WTC11 (cell line): ENCODE results near the gene SPRR2F. TPM values are rescaled to one million over a fixed set of nuclear protein-coding genes. Genes with fewer than 3 reads are reported as not detected.

Experiments used
- ATAC-seq: fragments of 200-7000 bp; cut with Tn5 transposase; 2 replicates; pipeline ENCODE4 v1.10.0; 2021; ENCODE audit warnings: mild to moderate bottlenecking, moderate library complexity
- CTCF ChIA-PET: fragments of 300-600 bp; sonication (Branson Sonifier 250); formaldehyde crosslinking; loops from one replicate; lab custom pipeline; 2021; ENCODE audit warnings: antibody characterized with exemption; lab: Charles Lee
- POLR2A ChIA-PET: fragments of 350-600 bp; sonication (Branson Sonifier 250); formaldehyde crosslinking; loops from one replicate; lab custom pipeline; 2021; ENCODE audit warnings: antibody characterized with exemption; lab: Charles Lee
- DNase-seq: peaks from one replicate; pipeline ENCODE4 v3.0.0; 2021; ENCODE audit warnings: low spot score
- H3K27ac Mint-ChIP-seq: 2 replicates; pipeline ENCODE4 v1.8.0; 2021; ENCODE audit warnings: mixed read lengths
- H3K27me3 Mint-ChIP-seq: 2 replicates; pipeline ENCODE4 v1.8.0; 2021; ENCODE audit warnings: low read depth, mild to moderate bottlenecking, moderate library complexity, mixed read lengths
- H3K36me3 Mint-ChIP-seq: 2 replicates; pipeline ENCODE4 v1.8.0; 2021; ENCODE audit warnings: mixed read lengths
- H3K4me1 Mint-ChIP-seq: 2 replicates; pipeline ENCODE4 v1.8.0; 2022; ENCODE audit warnings: mixed read lengths
- H3K4me3 Mint-ChIP-seq: 2 replicates; pipeline ENCODE4 v1.8.0; 2021; ENCODE audit warnings: mild to moderate bottlenecking, moderate library complexity, mixed read lengths
- H3K9me3 Mint-ChIP-seq: 2 replicates; pipeline ENCODE4 v1.8.0; 2021; ENCODE audit warnings: mixed read lengths
- ATF1 ChIP-seq: sonication (generic); formaldehyde crosslinking; IDR thresholded peaks from 2 replicates; pipeline ENCODE4 v1.8.1; 2023; ENCODE audit warnings: mild to moderate bottlenecking, moderate library complexity, missing genetic modification reagents
- ATF2 ChIP-seq: sonication (generic); formaldehyde crosslinking; IDR thresholded peaks from 2 replicates; pipeline ENCODE4 v1.8.1; 2022; ENCODE audit warnings: low read depth, missing genetic modification reagents, borderline replicate concordance
- ATF3 ChIP-seq: sonication (generic); formaldehyde crosslinking; conservative IDR thresholded peaks from 2 replicates; pipeline ENCODE4 v1.8.1; 2022; ENCODE audit warnings: mild to moderate bottlenecking, missing genetic modification reagents
- E2F1 ChIP-seq: sonication (generic); formaldehyde crosslinking; IDR thresholded peaks from 2 replicates; pipeline ENCODE4 v1.8.0; 2022; ENCODE audit warnings: mild to moderate bottlenecking, missing genetic modification reagents
- EMX1 ChIP-seq: fragments of 250-450 bp; sonication (Bioruptor Pico); IDR thresholded peaks from 2 replicates; pipeline ENCODE4 v1.8.0; 2021; ENCODE audit warnings: mild to moderate bottlenecking
- ESRRA ChIP-seq: sonication (generic); formaldehyde crosslinking; IDR thresholded peaks from 2 replicates; pipeline ENCODE4 v1.8.1; 2022; ENCODE audit warnings: mild to moderate bottlenecking, missing genetic modification reagents, borderline replicate concordance
- FOXK1 ChIP-seq: sonication (generic); formaldehyde crosslinking; IDR thresholded peaks from 2 replicates; pipeline ENCODE4 v1.8.0; 2022; ENCODE audit warnings: mild to moderate bottlenecking, moderate library complexity, missing genetic modification reagents
- IRF2 ChIP-seq: sonication (generic); formaldehyde crosslinking; IDR thresholded peaks from 2 replicates; pipeline ENCODE4 v1.8.0; 2022; ENCODE audit warnings: low read depth, missing genetic modification reagents, borderline replicate concordance
- JUN ChIP-seq: sonication (generic); formaldehyde crosslinking; IDR thresholded peaks from 2 replicates; pipeline ENCODE4 v1.8.0; 2023; ENCODE audit warnings: mild to moderate bottlenecking, missing genetic modification reagents
- MAX ChIP-seq: sonication (generic); formaldehyde crosslinking; IDR thresholded peaks from 2 replicates; pipeline ENCODE4 v1.8.0; 2022; ENCODE audit warnings: mild to moderate bottlenecking, missing genetic modification reagents
- MLX ChIP-seq: sonication (generic); formaldehyde crosslinking; IDR thresholded peaks from 2 replicates; pipeline ENCODE4 v1.8.1; 2023; ENCODE audit warnings: mild to moderate bottlenecking, missing genetic modification reagents, moderate library complexity
- NFE2L1 ChIP-seq: sonication (generic); formaldehyde crosslinking; IDR thresholded peaks from 2 replicates; pipeline ENCODE4 v1.8.1; 2023; ENCODE audit warnings: missing genetic modification reagents
- NFYB ChIP-seq: sonication (generic); formaldehyde crosslinking; conservative IDR thresholded peaks from 2 replicates; pipeline ENCODE4 v1.8.0; 2022; ENCODE audit warnings: low read depth, missing genetic modification reagents
- NR1H2 ChIP-seq: sonication (generic); formaldehyde crosslinking; IDR thresholded peaks from 2 replicates; pipeline ENCODE4 v1.9.0; 2021; ENCODE audit warnings: mild to moderate bottlenecking, moderate library complexity, missing genetic modification reagents
- PREB ChIP-seq: sonication (generic); formaldehyde crosslinking; IDR thresholded peaks from 2 replicates; pipeline ENCODE4 v1.8.1; 2022; ENCODE audit warnings: mild to moderate bottlenecking, missing genetic modification reagents, moderate library complexity, borderline replicate concordance
- PRRX2 ChIP-seq: fragments of 250-450 bp; sonication (Bioruptor Pico); IDR thresholded peaks from 2 replicates; pipeline ENCODE4 v1.8.0; 2021; ENCODE audit warnings: mild to moderate bottlenecking
- SMAD3 ChIP-seq: sonication (generic); formaldehyde crosslinking; IDR thresholded peaks from 2 replicates; pipeline ENCODE4 v1.8.0; 2022; ENCODE audit warnings: missing genetic modification reagents, mild to moderate bottlenecking, borderline replicate concordance
- SMAD4 ChIP-seq: sonication (generic); formaldehyde crosslinking; IDR thresholded peaks from 2 replicates; pipeline ENCODE4 v1.8.0; 2022; ENCODE audit warnings: mild to moderate bottlenecking, missing genetic modification reagents
- STAT6 ChIP-seq: sonication (generic); formaldehyde crosslinking; conservative IDR thresholded peaks from 2 replicates; pipeline ENCODE4 v1.8.1; 2023; ENCODE audit warnings: mild to moderate bottlenecking, low read depth, missing genetic modification reagents, moderate library complexity
- TP53 ChIP-seq: sonication (generic); formaldehyde crosslinking; IDR thresholded peaks from 2 replicates; pipeline ENCODE4 v1.8.1; 2023; ENCODE audit warnings: mild to moderate bottlenecking, missing genetic modification reagents
- USF1 ChIP-seq: sonication (generic); formaldehyde crosslinking; IDR thresholded peaks from 2 replicates; pipeline ENCODE4 v1.8.0; 2022; ENCODE audit warnings: mild to moderate bottlenecking, missing genetic modification reagents
- ZNF121 ChIP-seq: sonication (generic); formaldehyde crosslinking; IDR thresholded peaks from 2 replicates; pipeline ENCODE4 v1.8.0; 2023; ENCODE audit warnings: missing genetic modification reagents
- ZNF263 ChIP-seq: sonication (generic); formaldehyde crosslinking; IDR thresholded peaks from 2 replicates; pipeline ENCODE4 v1.8.1; 2022; ENCODE audit warnings: low read depth, mild to moderate bottlenecking, moderate library complexity, missing genetic modification reagents
- total RNA-seq: library from RNA; stranded (reverse); gene quantifications from 3 replicates; pipeline ENCODE4 v1.2.3, GENCODE V29; 2021

SPRR2F gene
- total RNA-seq, 1 experiment from 2014 or later: not detected

- H3K4me1 Mint-ChIP-seq: no peaks in the 10 kb centered on the region
- ATAC-seq (no peak), DNase-seq (no peak)
- POLR2A ChIA-PET: no interaction called here
- H3K27ac Mint-ChIP-seq: no peak overlapping the region
- no peaks in the 10 kb centered on the region for H3K27me3 Mint-ChIP-seq
- H3K9me3 Mint-ChIP-seq: peaks cover 17% of the 10 kb centered on the region
- TF ChIP-seq SMAD4 (CRISPR knock-in tag) (no peak), IRF2 (CRISPR knock-in tag) (no peak), STAT6 (no peak), ATF2 (CRISPR knock-in tag) (no peak), ESRRA (CRISPR knock-in tag) (no peak), NR1H2 (CRISPR knock-in tag) (no peak), FOXK1 (no peak), JUN (CRISPR knock-in tag) (no peak), PREB (CRISPR knock-in tag) (no peak)
- H3K4me3 Mint-ChIP-seq: no peak overlapping the region
- no peaks in the 10 kb centered on the region for H3K36me3 Mint-ChIP-seq
- CTCF ChIA-PET: no interaction called here
These were observed 13.1 kb downstream of the SPRR2F start for GRCh38 chr1:153100245-153100644.

- ChIA-PET CTCF (no interaction called here), POLR2A (no interaction called here)
- TF ChIP-seq EMX1 (no peak), USF1 (CRISPR knock-in tag) (no peak), ZNF121 (CRISPR knock-in tag) (no peak), TP53 (CRISPR knock-in tag) (no peak), NFYB (CRISPR knock-in tag) (no peak), FOXK1 (no peak), MAX (CRISPR knock-in tag) (no peak)
- no peak for DNase-seq
- no peaks in the 10 kb centered on the region for H3K36me3 Mint-ChIP-seq
- no peaks in the 10 kb centered on the region for H3K27me3 Mint-ChIP-seq
- H3K9me3 Mint-ChIP-seq: peaks cover 10% of the 10 kb centered on the region
- no peak for ATAC-seq
- no peak overlapping the region for H3K27ac Mint-ChIP-seq
- no peak overlapping the region for H3K4me3 Mint-ChIP-seq
- H3K4me1 Mint-ChIP-seq: no peaks in the 10 kb centered on the region
These were observed 13.8 kb downstream of the SPRR2F start for GRCh38 chr1:153099461-153100045.

- H3K27me3 Mint-ChIP-seq: no peaks in the 10 kb centered on the region
- POLR2A ChIA-PET: no interaction called here
- peaks cover 5% of the 10 kb centered on the region; the same call in 1 of the 2 replicates for H3K9me3 Mint-ChIP-seq
- no peak for DNase-seq
- H3K4me3 Mint-ChIP-seq: no peak overlapping the region
- H3K4me1 Mint-ChIP-seq: no peaks in the 10 kb centered on the region
- CTCF ChIA-PET: interaction anchor here (0.6 kb wide), 1 partner anchor 187 kb away, joined by 3 read pairs; no protein-coding TSS in a partner anchor
- no peak for ATAC-seq
- no peak overlapping the region for H3K27ac Mint-ChIP-seq
- no peaks in the 10 kb centered on the region for H3K36me3 Mint-ChIP-seq
- TF ChIP-seq SMAD3 (CRISPR knock-in tag) (no peak), NFYB (CRISPR knock-in tag) (no peak), USF1 (CRISPR knock-in tag) (no peak), ZNF263 (CRISPR knock-in tag) (no peak), ATF1 (CRISPR knock-in tag) (no peak), TP53 (CRISPR knock-in tag) (no peak), ATF3 (CRISPR knock-in tag) (no peak), NFE2L1 (no peak), E2F1 (CRISPR knock-in tag) (no peak), PRRX2 (CRISPR knock-in tag) (no peak), MLX (no peak)
These were observed 17.6 kb downstream of the SPRR2F start for GRCh38 chr1:153095764-153096163.
